ENCODE data around the gene SGCD.

SGCD gene

GRCh38 chr5:156755421-156756087 is 428.6 kb downstream of the SGCD start:
- no peak for TF ChIP-seq CTCF (IDR thresholded peaks at IDR 0.05; ENCODE audit: poor library complexity, severe bottlenecking)
- Histone ChIP-seq H3K4me1 (ENCODE audit: insufficient read depth, poor library complexity, severe bottlenecking) (no peaks in the 10 kb centered on the region), H3K4me3 (ENCODE audit: severe bottlenecking) (no peak overlapping the region), H3K36me3 (ENCODE audit: low read depth) (no peaks in the 10 kb centered on the region), H3K27ac (ENCODE audit: poor library complexity, severe bottlenecking) (no peak overlapping the region), H3K9me3 (ENCODE audit: severe bottlenecking) (no peaks in the 10 kb centered on the region), H3K27me3 (ENCODE audit: insufficient read depth, poor library complexity, severe bottlenecking) (no peaks in the 10 kb centered on the region)
- ATAC-seq (ENCODE audit: low read depth) = no peak; the same call in 2 of the 3 replicates
- DNase-seq (ENCODE audit: low spot score) = no peak

DNA sequence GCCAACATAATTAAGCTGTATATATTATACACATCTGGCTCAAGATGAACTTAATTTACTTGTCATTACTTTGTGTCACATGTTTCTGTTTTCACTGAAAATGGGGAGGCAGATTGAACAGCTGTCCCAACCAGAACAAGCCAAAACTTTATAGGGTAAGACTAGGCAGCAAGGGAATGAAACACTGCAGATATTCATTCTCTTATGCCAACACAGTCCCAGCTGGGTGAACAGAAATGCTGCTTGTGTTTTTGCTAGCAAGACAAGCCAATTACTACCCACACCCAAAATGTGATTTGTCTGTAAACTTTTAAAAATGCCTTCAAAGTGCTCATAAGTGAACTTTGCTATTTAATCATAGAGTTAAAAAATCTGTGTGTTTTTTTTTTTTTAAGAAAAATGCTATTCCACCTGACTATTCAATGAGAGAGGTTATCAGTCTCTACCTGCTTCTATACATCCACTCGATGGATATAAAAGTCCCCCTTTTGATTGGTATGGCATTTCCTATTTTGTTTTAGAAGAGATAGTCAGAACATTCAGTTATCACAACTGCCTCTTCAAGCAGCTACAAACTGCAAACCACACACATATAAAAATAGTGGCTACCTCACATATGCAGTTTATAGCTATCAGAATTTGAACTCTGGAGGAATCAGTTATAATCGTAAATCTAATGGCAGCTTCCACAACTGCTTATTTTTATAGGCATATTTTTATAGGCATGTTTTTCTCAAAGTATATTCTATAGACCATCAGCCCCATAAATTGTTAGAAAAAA is 431.2 kb downstream of the SGCD start:
- DNase-seq (ENCODE audit: low spot score) = no peak
- Histone ChIP-seq H3K4me1 (ENCODE audit: insufficient read depth, poor library complexity, severe bottlenecking) (no peaks in the 10 kb centered on the region), H3K27me3 (ENCODE audit: insufficient read depth, poor library complexity, severe bottlenecking) (no peaks in the 10 kb centered on the region), H3K4me3 (ENCODE audit: severe bottlenecking) (no peak overlapping the region), H3K36me3 (ENCODE audit: low read depth) (no peaks in the 10 kb centered on the region), H3K9me3 (ENCODE audit: severe bottlenecking) (no peaks in the 10 kb centered on the region), H3K27ac (ENCODE audit: poor library complexity, severe bottlenecking) (no peak overlapping the region)
- no peak for ATAC-seq (ENCODE audit: low read depth)
- no peak for TF ChIP-seq CTCF (IDR thresholded peaks at IDR 0.05; ENCODE audit: poor library complexity, severe bottlenecking)

DNA sequence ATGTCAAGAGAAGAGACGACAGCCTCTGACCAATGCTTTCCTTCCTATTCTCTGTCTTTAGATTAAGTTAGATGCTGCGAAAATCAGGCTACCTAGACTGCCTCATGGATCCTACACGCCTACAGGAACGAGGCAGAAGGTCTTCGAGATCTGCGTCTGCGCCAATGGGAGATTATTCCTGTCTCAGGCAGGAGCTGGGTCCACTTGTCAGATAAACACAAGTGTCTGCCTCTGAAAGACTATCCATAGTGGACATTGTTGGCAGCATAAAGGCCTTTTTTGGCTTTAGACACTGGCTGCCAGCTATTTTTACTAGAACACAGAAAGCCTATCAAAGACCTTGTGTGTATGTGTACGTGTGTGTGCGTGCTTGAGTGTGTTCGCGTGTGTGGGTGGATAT is 432.2 kb downstream of the SGCD start:
- H3K4me1 ChIP-seq (ENCODE audit: insufficient read depth, poor library complexity, severe bottlenecking) = no peaks in the 10 kb centered on the region
- no peak for TF ChIP-seq CTCF (IDR thresholded peaks at IDR 0.05; ENCODE audit: poor library complexity, severe bottlenecking)
- no peak overlapping the region for H3K27ac ChIP-seq (ENCODE audit: poor library complexity, severe bottlenecking)
- ATAC-seq (ENCODE audit: low read depth) (no peak), DNase-seq (ENCODE audit: low spot score) (no peak)
- no peak overlapping the region for H3K4me3 ChIP-seq (ENCODE audit: severe bottlenecking)
- no peaks in the 10 kb centered on the region for H3K27me3 ChIP-seq (ENCODE audit: insufficient read depth, poor library complexity, severe bottlenecking)
- no peaks in the 10 kb centered on the region for H3K36me3 ChIP-seq (ENCODE audit: low read depth)
- H3K9me3 ChIP-seq (ENCODE audit: severe bottlenecking) = no peaks in the 10 kb centered on the region

GRCh38 chr5:156762771-156763170 is 435.8 kb downstream of the SGCD start:
- no peak for TF ChIP-seq CTCF (IDR thresholded peaks at IDR 0.05; ENCODE audit: poor library complexity, severe bottlenecking)
- Histone ChIP-seq H3K9me3 (ENCODE audit: severe bottlenecking) (no peaks in the 10 kb centered on the region), H3K27me3 (ENCODE audit: insufficient read depth, poor library complexity, severe bottlenecking) (no peaks in the 10 kb centered on the region), H3K4me1 (ENCODE audit: insufficient read depth, poor library complexity, severe bottlenecking) (no peaks in the 10 kb centered on the region), H3K36me3 (ENCODE audit: low read depth) (no peaks in the 10 kb centered on the region), H3K27ac (ENCODE audit: poor library complexity, severe bottlenecking) (no peak overlapping the region), H3K4me3 (ENCODE audit: severe bottlenecking) (no peak overlapping the region)
- no peak for DNase-seq (ENCODE audit: low spot score)
- ATAC-seq (ENCODE audit: low read depth) = no peak
